Measurements from ENCODE around the gene VTI1B.

GRCh38 chr14:67650694-67651093, 23.7 kb downstream of the VTI1B start:
- no peak for TF ChIP-seq CTCF (IDR thresholded peaks at IDR 0.05; ENCODE audit: low read depth, low read length)
- no peak for TF ChIP-seq MAX (IDR thresholded peaks at IDR 0.05; ENCODE audit: low read depth, low read length)
